Measurements from ENCODE around the gene GPC6. TPM values are rescaled to one million over a fixed set of nuclear protein-coding genes. Genes with fewer than 3 reads are reported as not detected.

GPC6 gene
- total and polyA plus RNA-seq, 2 donors (not counting 3 experiments of a cell fraction or from before 2014, with no cell fraction given) = 0.01 TPM; not detected in 1

DNA sequence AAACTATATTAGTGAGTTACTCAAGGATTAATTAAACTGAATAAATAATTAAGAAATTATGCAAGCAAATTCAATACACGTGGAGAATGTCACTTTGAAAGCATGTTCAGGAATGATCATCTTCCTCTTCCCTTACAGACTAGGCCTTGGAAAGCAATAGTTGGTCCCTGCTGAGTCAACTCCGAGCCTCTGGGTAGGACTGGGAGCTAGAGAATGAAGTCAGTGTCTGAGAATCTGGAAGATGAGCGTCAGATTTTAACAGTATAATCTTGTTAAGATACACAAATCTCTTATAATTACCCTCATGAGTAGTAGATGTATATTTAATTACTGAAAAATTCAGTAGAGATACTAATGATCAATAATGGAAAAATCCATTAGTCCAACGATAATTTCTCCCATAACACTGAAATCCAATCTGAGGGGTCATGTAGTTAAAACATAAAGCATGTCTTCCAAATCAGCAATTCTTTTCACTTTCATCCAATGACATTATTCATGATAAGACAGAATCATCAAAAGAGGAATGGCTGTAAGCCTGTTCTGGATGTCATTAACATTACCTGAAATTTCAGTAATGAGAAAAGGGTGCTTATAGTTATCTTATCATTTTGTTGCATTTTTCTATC lies 829.9 kb downstream of the GPC6 start:
- Histone ChIP-seq H3K79me2 (ENCODE audit: control insufficient read depth, insufficient read depth, low read length) (no peaks in the 10 kb centered on the region), H3K9ac (replicated peaks; ENCODE audit: extremely low read depth, insufficient read depth, low read length) (no peak overlapping the region), H3K4me2 (ENCODE audit: insufficient read depth, low read length) (no peak overlapping the region), H3K9me1 (replicated peaks; ENCODE audit: control insufficient read depth, extremely low read depth, insufficient read depth, low read length) (no peaks in the 10 kb centered on the region), H3K27ac (ENCODE audit: insufficient read depth, low read depth, low read length) (no peak overlapping the region), H3K9me3 (replicated peaks; ENCODE audit: control insufficient read depth, insufficient read depth, low read length) (peaks cover 4% of the 10 kb centered on the region), H3K4me1 (ENCODE audit: control insufficient read depth, extremely low read depth, insufficient read depth, low read length) (no peaks in the 10 kb centered on the region), H3K4me3 (replicated peaks in 1 of 3; ENCODE audit: insufficient read depth in 1 of 3, low read depth in 1 of 3, low read length in 3 of 3) (no peak overlapping the region), H4K20me1 (replicated peaks; ENCODE audit: control insufficient read depth, extremely low read depth, insufficient read depth, low read length) (no peaks in the 10 kb centered on the region), H3K36me3 (ENCODE audit: control insufficient read depth in 2 of 2, extremely low read depth in 1 of 2, insufficient read depth in 2 of 2, low read length in 2 of 2) (no peaks in the 10 kb centered on the region), H3K27me3 (ENCODE audit: control insufficient read depth in 2 of 2, insufficient read depth in 2 of 2, low read length in 2 of 2) (no peaks in the 10 kb centered on the region), H2AFZ (ENCODE audit: low read depth, low read length) (no peak overlapping the region)
- BruUV-seq (replicated peaks) = no TSS peak
- dilution Hi-C loops (cut with MboI; ENCODE audit: extremely low pct_ligation_motif_present, low sequenced_read_pairs) = no loop called here
- POLR2A ChIA-PET = no interaction called here
- FAIRE-seq (no peak), DNase-seq (ENCODE audit: low read depth, low spot score) (no peak)
- CTCF ChIA-PET = no interaction called here
- no peak for TF ChIP-seq MYC (IDR thresholded peaks at IDR 0.05; ENCODE audit: low read depth, low read length)
- no peak for TF ChIP-seq POLR2AphosphoS5 (IDR thresholded peaks at IDR 0.05; ENCODE audit: insufficient read depth, low read depth, low read length)
- TF ChIP-seq FOS (IDR thresholded peaks at IDR 0.05; ENCODE audit: borderline replicate concordance, insufficient read depth, low read length) = no peak
- TF ChIP-seq, protein P1, sequence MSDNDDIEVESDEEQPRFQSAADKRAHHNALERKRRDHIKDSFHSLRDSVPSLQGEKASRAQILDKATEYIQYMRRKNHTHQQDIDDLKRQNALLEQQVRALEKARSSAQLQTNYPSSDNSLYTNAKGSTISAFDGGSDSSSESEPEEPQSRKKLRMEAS (IDR thresholded peaks at IDR 0.05; ENCODE audit: insufficient read depth, insufficient read length) = no peak
- no peak for TF ChIP-seq JUN (IDR thresholded peaks at IDR 0.05; ENCODE audit: borderline replicate concordance, insufficient read depth, insufficient read length, low read depth)
- intact Hi-C loops (cut with micrococcal nuclease) = no loop called here

DNA sequence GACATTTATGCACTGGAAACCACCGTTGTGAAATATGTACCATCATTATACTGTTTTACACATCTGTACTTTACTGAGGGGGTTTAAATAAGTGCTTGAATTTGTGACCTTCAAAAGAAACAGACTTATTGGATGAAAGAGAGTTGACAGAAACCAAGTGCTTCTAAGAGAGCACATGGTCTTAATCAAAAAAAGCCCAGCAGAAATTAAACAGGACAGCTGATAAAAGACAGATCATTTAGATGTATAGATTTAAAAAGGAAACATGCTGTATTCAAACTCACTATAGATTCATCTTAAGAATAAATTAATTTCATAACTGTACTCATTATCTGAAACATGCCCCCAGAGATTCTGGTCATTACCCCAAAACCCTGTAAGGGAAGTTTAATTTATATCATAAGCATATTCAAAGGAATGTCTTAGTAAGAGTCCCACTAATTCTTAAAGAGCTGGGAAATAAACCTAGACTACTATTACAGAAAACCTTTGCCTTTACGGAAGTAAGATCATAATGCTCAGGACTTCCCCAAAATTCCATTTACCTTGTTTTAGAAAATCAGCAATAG lies 831.1 kb downstream of the GPC6 start:
- Histone ChIP-seq H3K36me3 (ENCODE audit: control insufficient read depth in 2 of 2, extremely low read depth in 1 of 2, insufficient read depth in 2 of 2, low read length in 2 of 2) (no peaks in the 10 kb centered on the region), H3K4me1 (ENCODE audit: control insufficient read depth, extremely low read depth, insufficient read depth, low read length) (no peaks in the 10 kb centered on the region), H3K4me2 (ENCODE audit: insufficient read depth, low read length) (no peak overlapping the region), H3K27me3 (ENCODE audit: control insufficient read depth in 2 of 2, insufficient read depth in 2 of 2, low read length in 2 of 2) (no peaks in the 10 kb centered on the region), H3K4me3 (replicated peaks in 1 of 3; ENCODE audit: insufficient read depth in 1 of 3, low read depth in 1 of 3, low read length in 3 of 3) (no peak overlapping the region), H3K9ac (replicated peaks; ENCODE audit: extremely low read depth, insufficient read depth, low read length) (no peak overlapping the region), H3K79me2 (ENCODE audit: control insufficient read depth, insufficient read depth, low read length) (no peaks in the 10 kb centered on the region), H3K9me3 (replicated peaks; ENCODE audit: control insufficient read depth, insufficient read depth, low read length) (peaks cover 2% of the 10 kb centered on the region), H3K27ac (ENCODE audit: insufficient read depth, low read depth, low read length) (no peak overlapping the region), H4K20me1 (replicated peaks; ENCODE audit: control insufficient read depth, extremely low read depth, insufficient read depth, low read length) (no peaks in the 10 kb centered on the region), H3K9me1 (replicated peaks; ENCODE audit: control insufficient read depth, extremely low read depth, insufficient read depth, low read length) (no peaks in the 10 kb centered on the region), H2AFZ (ENCODE audit: low read depth, low read length) (no peak overlapping the region)
- CTCF ChIA-PET = no interaction called here
- intact Hi-C loops (cut with micrococcal nuclease) = no loop called here
- FAIRE-seq (no peak), DNase-seq (ENCODE audit: low read depth, low spot score) (no peak)
- dilution Hi-C loops (cut with MboI; ENCODE audit: extremely low pct_ligation_motif_present, low sequenced_read_pairs) = no loop called here
- POLR2A ChIA-PET = no interaction called here
- no TSS peak for BruUV-seq (replicated peaks)
- no peak for TF ChIP-seq POLR2AphosphoS5 (IDR thresholded peaks at IDR 0.05; ENCODE audit: insufficient read depth, low read depth, low read length)

All from endothelial cell of umbilical vein (primary cell).